ENCODE results near the gene ERN2.

Gene ERN2

GRCh38 chr16:23667355-23667659, 45.7 kb downstream of the ERN2 start:
- H3K27ac Mint-ChIP-seq, result no peak overlapping the region
- no peaks in the 10 kb centered on the region for H3K9me3 Mint-ChIP-seq
- H3K4me3 Mint-ChIP-seq, result no peak overlapping the region
- H3K27me3 Mint-ChIP-seq, result no peaks in the 10 kb centered on the region
- no peak for DNase-seq
- no peak for ATAC-seq (replicated peaks)
- peaks cover 0 to 11% of the 10 kb centered on the region in 2 donors for H3K4me1 Mint-ChIP-seq (ENCODE audit: low read depth in 2 of 2)
- peaks cover 46% of the 10 kb centered on the region for H3K36me3 Mint-ChIP-seq (ENCODE audit: insufficient read depth)

- Mint-ChIP-seq H3K4me3 (no peak overlapping the region), H3K9me3 (no peaks in the 10 kb centered on the region), H3K27me3 (no peaks in the 10 kb centered on the region), H3K36me3 (ENCODE audit: insufficient read depth) (peaks cover 46% of the 10 kb centered on the region), H3K4me1 (ENCODE audit: low read depth in 2 of 2) (peaks cover 0 to 11% of the 10 kb centered on the region in 2 donors), H3K27ac (no peak overlapping the region)
- ATAC-seq (replicated peaks) (no peak), DNase-seq (no peak)
Observed at GRCh38 chr16:23666571-23667354, 46.3 kb downstream of the ERN2 start.

- H3K27ac Mint-ChIP-seq, result no peak overlapping the region
- peaks cover 74% of the 10 kb centered on the region for H3K36me3 Mint-ChIP-seq (ENCODE audit: insufficient read depth)
- peaks cover 0 to 2% of the 10 kb centered on the region in 2 donors for H3K4me1 Mint-ChIP-seq (ENCODE audit: low read depth in 2 of 2)
- no peak overlapping the region for H3K4me3 Mint-ChIP-seq
- no peak for DNase-seq
- H3K9me3 Mint-ChIP-seq, result no peaks in the 10 kb centered on the region
- ATAC-seq (replicated peaks), result no peak
- H3K27me3 Mint-ChIP-seq, result no peaks in the 10 kb centered on the region
Observed at GRCh38 chr16:23663918-23664317, 49.1 kb downstream of the ERN2 start.

- Mint-ChIP-seq H3K36me3 (ENCODE audit: insufficient read depth) (peaks cover 54% of the 10 kb centered on the region), H3K9me3 (no peaks in the 10 kb centered on the region), H3K27me3 (no peaks in the 10 kb centered on the region), H3K4me3 (no peak overlapping the region), H3K4me1 (ENCODE audit: low read depth in 2 of 2) (peaks cover 17 to 19% of the 10 kb centered on the region in 2 donors), H3K27ac (no peak overlapping the region)
- ATAC-seq (replicated peaks), result no peak
- DNase-seq, result no peak
Observed at GRCh38 chr16:23651943-23652468, 61.0 kb downstream of the ERN2 start.

- Mint-ChIP-seq H3K27me3 (no peaks in the 10 kb centered on the region), H3K9me3 (no peaks in the 10 kb centered on the region), H3K4me3 (no peak overlapping the region), H3K4me1 (ENCODE audit: low read depth in 2 of 2) (peaks cover 23 to 24% of the 10 kb centered on the region in 2 donors), H3K36me3 (ENCODE audit: insufficient read depth) (peaks cover 65% of the 10 kb centered on the region), H3K27ac (peak overlapping the region in 1 of 2 donors; percentile 23)
- DNase-seq, result no peak
- no peak for ATAC-seq (replicated peaks)
Observed at GRCh38 chr16:23650674-23651416, 62.2 kb downstream of the ERN2 start.

GRCh38 chr16:23642246-23642774, 70.7 kb downstream of the ERN2 start:
- peak overlapping the region; percentile 97 to 98 for H3K27ac Mint-ChIP-seq
- DNase-seq, result no peak
- H3K9me3 Mint-ChIP-seq, result no peaks in the 10 kb centered on the region
- no peak for ATAC-seq (replicated peaks)
- peaks cover 52% of the 10 kb centered on the region for H3K36me3 Mint-ChIP-seq (ENCODE audit: insufficient read depth)
- H3K4me1 Mint-ChIP-seq (ENCODE audit: low read depth in 2 of 2), result peaks cover 35% of the 10 kb centered on the region in 2 donors
- peak overlapping the region; percentile 95 to 96 for H3K4me3 Mint-ChIP-seq
- no peaks in the 10 kb centered on the region for H3K27me3 Mint-ChIP-seq

- no peaks in the 10 kb centered on the region for H3K27me3 Mint-ChIP-seq
- peak within 1 kb of the TSS; percentile 97 to 98 for H3K27ac Mint-ChIP-seq
- H3K9me3 Mint-ChIP-seq, result no peaks in the 10 kb centered on the region
- H3K4me1 Mint-ChIP-seq (ENCODE audit: low read depth in 2 of 2), result peaks cover 28% of the 10 kb centered on the region in 2 donors
- H3K36me3 Mint-ChIP-seq (ENCODE audit: insufficient read depth), result peaks cover 47% of the 10 kb centered on the region
- DNase-seq, result peak; percentile 69 to 77 (median 72)
- H3K4me3 Mint-ChIP-seq, result peak within 1 kb of the TSS; percentile 95 to 96
- ATAC-seq (replicated peaks), result peak; percentile 95
Observed at GRCh38 chr16:23640931-23641765, 71.9 kb downstream of the ERN2 start, which contains the start of the genes DCTN5 and PALB2. TSS of gene DCTN5 (plus strand) at chr16:23641466. CDS start at chr16:23641543, 77 bp downstream. TSS of gene PALB2 (minus strand) at chr16:23641310. CDS start at chr16:23641157, 153 bp downstream.

GRCh38 chr16:23640615-23640930, 72.4 kb downstream of the ERN2 start:
- no peaks in the 10 kb centered on the region for H3K27me3 Mint-ChIP-seq
- H3K36me3 Mint-ChIP-seq (ENCODE audit: insufficient read depth), result peaks cover 49% of the 10 kb centered on the region
- no peak for ATAC-seq (replicated peaks)
- peak overlapping the region; percentile 97 to 98 for H3K27ac Mint-ChIP-seq
- H3K4me1 Mint-ChIP-seq (ENCODE audit: low read depth in 2 of 2), result peaks cover 23% of the 10 kb centered on the region in 2 donors
- peak overlapping the region; percentile 95 to 96 for H3K4me3 Mint-ChIP-seq
- no peaks in the 10 kb centered on the region for H3K9me3 Mint-ChIP-seq
- DNase-seq, result no peak
